H1 (cell line): ENCODE data around the gene MYBPC2. TPM values are rescaled to one million over a fixed set of nuclear protein-coding genes. Genes with fewer than 3 reads are reported as not detected.
A peak's percentile ranks its signal among the peaks of the same experiment; 100 is the strongest.

Source experiments
- CTCF ChIA-PET: fragments of 300-600 bp; sonication (Branson Sonifier 250); formaldehyde crosslinking; loops from one replicate; lab custom pipeline; 2021; ENCODE audit not compliant: partially characterized antibody; lab: Charles Lee
- POLR2A ChIA-PET: fragments of 300-600 bp; sonication (Branson Sonifier 250); formaldehyde crosslinking; loops from one replicate; lab custom pipeline; 2021; ENCODE audit warnings: inconsistent platforms; ENCODE audit not compliant: partially characterized antibody; lab: Charles Lee
- DNase-seq, 2 experiments: peaks; one replicate each; pipeline versions ENCODE4 v3.0.0 to v3.0.0-alpha.2; 2010 to 2022; ENCODE audit warnings: low spot score in 2 of 2, low read depth in 1 of 2, mixed read lengths in 1 of 2
- FAIRE-seq: peaks from 2 replicates; lab custom pipeline; 2011; peaks lifted over from hg19 to GRCh38; lab: Jason Lieb, UNC
- H2AFZ ChIP-seq: 2 replicates; pipeline ENCODE4 v1.8.1; 2012; ENCODE audit warnings: low read length, inconsistent platforms
- H2AK5ac ChIP-seq: 2 replicates; pipeline ENCODE4 v1.6.1; 2013; ENCODE audit warnings: low read depth, low read length
- H2BK120ac ChIP-seq: replicated peaks from 2 replicates; pipeline ENCODE3; 2013; ENCODE audit warnings: low read depth, low read length, inconsistent platforms
- H2BK12ac ChIP-seq: 2 replicates; pipeline ENCODE4 v1.6.1; 2013; ENCODE audit warnings: low read depth, low read length
- H2BK15ac ChIP-seq: 2 replicates; pipeline ENCODE4 v1.6.1; 2013; ENCODE audit warnings: low read length
- H2BK20ac ChIP-seq: 2 replicates; pipeline ENCODE4 v1.6.1; 2013; ENCODE audit warnings: low read length
- H2BK5ac ChIP-seq: 2 replicates; pipeline ENCODE4 v1.6.1; 2013; ENCODE audit warnings: low read depth, low read length
- H3K14ac ChIP-seq: 2 replicates; pipeline ENCODE4 v1.6.1; 2013; ENCODE audit warnings: inconsistent platforms; ENCODE audit not compliant: insufficient read length
- H3K18ac ChIP-seq: 2 replicates; pipeline ENCODE4 v1.6.1; 2013; ENCODE audit warnings: low read length; ENCODE audit errors: extremely low read depth
- H3K23ac ChIP-seq: 2 replicates; pipeline ENCODE4 v1.6.1; 2013; ENCODE audit warnings: inconsistent platforms; ENCODE audit not compliant: insufficient read length
- H3K23me2 ChIP-seq: 2 replicates; pipeline ENCODE4 v1.6.1; 2013; ENCODE audit warnings: low read depth, low read length
- H3K27ac ChIP-seq: 2 replicates; pipeline ENCODE4 v1.6.1; 2011; ENCODE audit warnings: low read depth, low read length, inconsistent platforms
- H3K27me3 ChIP-seq, 4 experiments: replicated peaks in 1 of 4; 1 replicate in 1 of 4; 2 replicates in 3 of 4; pipeline versions ENCODE4 v1.6.1 to v1.8.1; 2011 to 2013; ENCODE audit warnings: low read length in 3 of 4, mild to moderate bottlenecking in 3 of 4, inconsistent platforms in 2 of 4, mixed read lengths in 2 of 4, moderate library complexity in 1 of 4; ENCODE audit not compliant: control insufficient read depth in 3 of 4, insufficient read depth in 3 of 4; ENCODE audit errors: extremely low read depth in 1 of 4
- H3K36me3 ChIP-seq, 4 experiments: 2 replicates each; pipeline versions ENCODE4 v1.6.1 to v1.8.1; 2011 to 2013; ENCODE audit warnings: mild to moderate bottlenecking in 4 of 4, low read length in 3 of 4, moderate library complexity in 2 of 4, control low read depth in 1 of 4, inconsistent platforms in 1 of 4; ENCODE audit not compliant: insufficient read depth in 4 of 4, control insufficient read depth in 2 of 4
- H3K4ac ChIP-seq: replicated peaks from 2 replicates; pipeline ENCODE3; 2013; ENCODE audit warnings: low read length, low read depth, mixed read lengths, inconsistent platforms; ENCODE audit not compliant: insufficient read length
- H3K4me1 ChIP-seq, 4 experiments: replicated peaks in 1 of 4; 1 replicate in 1 of 4; 2 replicates in 3 of 4; pipeline versions ENCODE4 v1.6.1 to v1.8.1; 2011 to 2013; ENCODE audit warnings: low read length in 3 of 4, inconsistent platforms in 2 of 4, mixed read lengths in 1 of 4; ENCODE audit not compliant: insufficient read depth in 4 of 4, control insufficient read depth in 3 of 4
- H3K4me2 ChIP-seq, 2 experiments: 2 replicates each; pipeline versions ENCODE4 v1.6.1 to v1.8.1; 2011 to 2013; ENCODE audit warnings: low read depth in 2 of 2, low read length in 2 of 2, control low read depth in 1 of 2, inconsistent platforms in 1 of 2, mild to moderate bottlenecking in 1 of 2; ENCODE audit not compliant: insufficient read depth in 1 of 2
- H3K4me3 ChIP-seq, 4 experiments: fragments of 200-600, 300-600 bp in 1 of 4; sonication (generic), shearing (Covaris generic), sonication (Bioruptor Twin) in 1 of 4; 2 replicates each; pipeline versions ENCODE4 v1.5.1 to v1.8.1; 2011 to 2016; ENCODE audit warnings: low read length in 4 of 4, low read depth in 3 of 4, control low read depth in 2 of 4, inconsistent platforms in 2 of 4, mild to moderate bottlenecking in 2 of 4, mixed read lengths in 1 of 4, moderate library complexity in 1 of 4; ENCODE audit not compliant: insufficient read depth in 2 of 4; ENCODE audit errors: extremely low read depth in 1 of 4
- H3K56ac ChIP-seq: replicated peaks from 2 replicates; pipeline ENCODE3; 2013; ENCODE audit warnings: low read depth, mild to moderate bottlenecking, mixed read lengths, low read length, inconsistent platforms; ENCODE audit not compliant: insufficient read length
- H3K79me1 ChIP-seq: 2 replicates; pipeline ENCODE4 v1.6.1; 2013; ENCODE audit warnings: low read depth, low read length, control low read depth
- H3K79me2 ChIP-seq, 2 experiments: 2 replicates each; pipeline versions ENCODE4 v1.6.1 to v1.8.1; 2012 to 2013; ENCODE audit warnings: low read length in 2 of 2, mild to moderate bottlenecking in 2 of 2, inconsistent platforms in 1 of 2; ENCODE audit not compliant: insufficient read depth in 2 of 2, control insufficient read depth in 1 of 2
- H3K9ac ChIP-seq, 4 experiments: replicated peaks in 1 of 4; 1 replicate in 1 of 4; 2 replicates in 3 of 4; pipeline versions ENCODE4 v1.6.1 to v1.8.1; 2011 to 2013; ENCODE audit warnings: low read depth in 3 of 4, low read length in 3 of 4, control low read depth in 2 of 4, mild to moderate bottlenecking in 2 of 4, moderate library complexity in 2 of 4, inconsistent platforms in 1 of 4; ENCODE audit errors: extremely low read depth in 1 of 4
- H3K9me3 ChIP-seq, 2 experiments: 2 replicates each; pipeline versions ENCODE4 v1.6.1 to v1.8.1; 2012 to 2013; ENCODE audit warnings: mild to moderate bottlenecking in 2 of 2, moderate library complexity in 2 of 2, control low read depth in 1 of 2, inconsistent platforms in 1 of 2, low read depth in 1 of 2, low read length in 1 of 2, mixed read lengths in 1 of 2; ENCODE audit not compliant: insufficient read depth in 2 of 2
- H4K20me1 ChIP-seq, 2 experiments: replicated peaks in 1 of 2; 2 replicates each; pipeline versions ENCODE3 to v1.8.1; 2011 to 2013; ENCODE audit warnings: inconsistent platforms in 2 of 2, low read length in 2 of 2, mild to moderate bottlenecking in 1 of 2; ENCODE audit not compliant: insufficient read depth in 2 of 2, control insufficient read depth in 1 of 2
- H4K5ac ChIP-seq: 2 replicates; pipeline ENCODE4 v1.6.1; 2013; ENCODE audit warnings: low read length, low read depth, mixed read lengths, inconsistent platforms; ENCODE audit not compliant: insufficient read length
- H4K8ac ChIP-seq: 2 replicates; pipeline ENCODE4 v1.8.0; 2013; ENCODE audit warnings: mild to moderate bottlenecking, moderate library complexity, low read length, inconsistent platforms; ENCODE audit not compliant: insufficient read depth; ENCODE audit errors: extremely low read depth
- H4K91ac ChIP-seq: replicated peaks from 2 replicates; pipeline ENCODE3; 2013; ENCODE audit warnings: low read length, mixed read lengths, inconsistent platforms; ENCODE audit not compliant: insufficient read length
- CHD1 ChIP-seq: IDR thresholded peaks from 2 replicates; pipeline ENCODE4 v1.6.1; 2012; ENCODE audit warnings: low read depth, low read length, improper control_type of control experiment
- CTBP2 ChIP-seq: IDR thresholded peaks from 2 replicates; pipeline ENCODE4 v1.7.0; 2011; ENCODE audit warnings: borderline replicate concordance, mild to moderate bottlenecking, moderate library complexity, mixed read lengths, low read length; ENCODE audit not compliant: insufficient read depth, insufficient read length
- E2F6 ChIP-seq: IDR thresholded peaks from 2 replicates; pipeline ENCODE4 v1.6.1; 2012; ENCODE audit warnings: inconsistent platforms
- EGR1 ChIP-seq: IDR thresholded peaks from 2 replicates; pipeline ENCODE4 v1.6.1; 2011; ENCODE audit warnings: low read depth, low read length, borderline replicate concordance
- EZH2 ChIP-seq: fragments of 200-600 bp; sonication (generic); IDR thresholded peaks from 2 replicates; pipeline ENCODE4 v1.7.1; 2012; ENCODE audit warnings: low read depth, mild to moderate bottlenecking, moderate library complexity, low read length, inconsistent platforms; ENCODE audit not compliant: severe bottlenecking
- NANOG ChIP-seq: IDR thresholded peaks from 2 replicates; pipeline ENCODE4 v1.6.1; 2011; ENCODE audit warnings: low read length, low read depth, mild to moderate bottlenecking, inconsistent platforms; ENCODE audit not compliant: insufficient read depth, poor library complexity, severe bottlenecking
- POLR2A ChIP-seq, 2 experiments: IDR thresholded peaks; 1 replicate in 1 of 2; 2 replicates in 1 of 2; pipeline ENCODE4 v1.6.1; 2011; ENCODE audit warnings: low read depth in 2 of 2, low read length in 2 of 2, mild to moderate bottlenecking in 2 of 2; ENCODE audit errors: control extremely low read depth in 1 of 2
- POU5F1 ChIP-seq: IDR thresholded peaks from 2 replicates; pipeline ENCODE4 v1.6.1; 2011; ENCODE audit warnings: low read depth, mild to moderate bottlenecking, low read length, moderate library complexity
- SIRT6 ChIP-seq: IDR thresholded peaks from one replicate; pipeline ENCODE4 v1.7.1; 2012; ENCODE audit warnings: low read length, inconsistent platforms
- SRF ChIP-seq: IDR thresholded peaks from 2 replicates; pipeline ENCODE4 v1.6.1; 2011; ENCODE audit warnings: mild to moderate bottlenecking, low read depth, low read length, moderate library complexity
- TAF7 ChIP-seq: optimal IDR thresholded peaks from 2 replicates; pipeline ENCODE3; 2011; ENCODE audit warnings: low read depth, mild to moderate bottlenecking, inconsistent platforms, low read length, moderate library complexity, borderline replicate concordance
- TCF12 ChIP-seq: IDR thresholded peaks from 2 replicates; pipeline ENCODE4 v1.6.1; 2011; ENCODE audit warnings: low read depth, mild to moderate bottlenecking, low read length
- TEAD4 ChIP-seq: IDR thresholded peaks from 2 replicates; pipeline ENCODE4 v1.6.1; 2012; ENCODE audit warnings: low read depth, low read length, inconsistent platforms, mixed read lengths
- WGBS, 2 experiments: shearing (Covaris generic) in 1 of 2; methylation state at CpG; one replicate each; pipeline versions ENCODE4 v1.1.6 to v1.1.7; 2013 to 2015; ENCODE audit warnings: low lambda C conversion rate in 2 of 2, mixed read lengths in 2 of 2, inconsistent platforms in 1 of 2, low coverage in 1 of 2, missing lambda C conversion rate in 1 of 2; ENCODE audit not compliant: insufficient replicate concordance in 2 of 2, insufficient coverage in 1 of 2, insufficient read length in 1 of 2; ENCODE audit errors: extremely low coverage in 1 of 2, missing lambda C conversion rate in 1 of 2; 5-methylcytosine and 5-hydroxymethylcytosine counted together
- polyA plus RNA-seq, 7 experiments: library from polyadenylated mRNA; depleted of rRNA in 3 of 7; stranded (reverse) in 5 of 7; unstranded in 2 of 7; fragments of >200 nt in 5 of 7; fragments of 200-250 nt in 2 of 7; gene quantifications; 1 replicate in 5 of 7; 2 replicates in 1 of 7; 4 replicates in 1 of 7; pipeline versions ENCODE4 v1.2.1 to v1.2.3, GENCODE V29; 2011 to 2013; ENCODE audit warnings: missing spikeins in 2 of 7, mixed read lengths in 2 of 7
- total RNA-seq: library from RNA; stranded (reverse); fragmentation: NEBNext Ultra II Directional; extraction: Animal tissue kit (Norgen Biotek cat#: 25700); gene quantifications from 2 replicates; pipeline ENCODE4 v1.2.1, GENCODE V29; 2021

MYBPC2 gene
- total and polyA plus RNA-seq, 2 of the 8 experiments (the other 6 are each of a cell fraction or from before 2014, with no cell fraction given): 1.8 to 3.1 TPM

DNA sequence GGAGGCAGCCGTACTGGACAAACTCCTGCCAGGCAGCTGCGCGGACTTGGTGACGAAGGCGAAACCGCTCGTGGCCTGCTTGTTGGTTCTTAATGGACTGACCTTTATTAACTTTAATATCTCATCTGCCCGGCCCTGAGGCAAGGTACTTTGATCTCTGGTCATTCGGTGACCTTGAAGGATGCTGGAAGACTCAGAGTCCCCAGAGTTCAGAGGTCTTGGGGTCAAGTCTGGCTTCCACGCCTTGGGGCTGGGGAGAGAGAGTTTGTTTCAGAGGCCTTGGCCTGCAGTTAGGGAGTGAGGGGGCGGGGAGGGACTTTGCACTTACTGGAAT is 34.0 kb downstream of the MYBPC2 start:
- Histone ChIP-seq H3K4me1 (peaks cover 0 to 8% (median 4%) of the 10 kb centered on the region in 4 experiments; a peak in 5 of 7 replicates), H4K91ac (no peak overlapping the region), H3K18ac (no peak overlapping the region), H3K79me1 (no peaks in the 10 kb centered on the region), H2AFZ (no peak overlapping the region), H2BK120ac (no peak overlapping the region), H4K8ac (peak overlapping the region; percentile 85; the same call in 1 of the 2 replicates), H3K79me2 (no peaks in the 10 kb centered on the region), H3K14ac (no peak overlapping the region), H2BK12ac (peak overlapping the region; percentile 87; the same call in 1 of the 2 replicates), H3K27ac (no peak overlapping the region), H3K36me3 (no peaks in the 10 kb centered on the region), H3K4me2 (no peak overlapping the region), H2AK5ac (no peak overlapping the region), H2BK5ac (0 out of 2 replicates have a peak overlapping the region, but pooled peaks have one; percentile 63), H3K4ac (no peak overlapping the region), H4K5ac (no peak overlapping the region), H3K23me2 (no peaks in the 10 kb centered on the region), H3K9me3 (no peaks in the 10 kb centered on the region), H3K4me3 (no peak overlapping the region), H2BK20ac (peak overlapping the region; percentile 72; the same call in 1 of the 2 replicates), H3K9ac (no peak overlapping the region), H2BK15ac (no peak overlapping the region), H3K27me3 (no peaks in the 10 kb centered on the region; a peak in 1 of 7 replicates), H3K56ac (no peak overlapping the region), H3K23ac (no peak overlapping the region), H4K20me1 (no peaks in the 10 kb centered on the region)
- ChIA-PET CTCF (interaction anchor here (0.6 to 4.0 kb wide), 18 partner anchors 8 to 1774 kb away, joined by 3 to 19 read pairs (median 7); no protein-coding TSS in a partner anchor), POLR2A (interaction anchor here (1.1 to 2.0 kb wide), 6 partner anchors 9 to 90 kb away, joined by 3 to 8 read pairs (median 4); partner anchors contain the start of genes EMC10, NR1H2 and POLD1)
- WGBS, 2 experiments: 77% methylated on average over 11 of the region's 11 CpGs; no CpG with 5 or more reads in 1 of the 2 experiments
- no peak for FAIRE-seq
- DNase-seq: no peak
- TF ChIP-seq SRF (no peak), POU5F1 (no peak), POLR2A (IDR thresholded peaks at IDR 0.05; ENCODE audit: control extremely low read depth in 1 of 2, low read depth in 2 of 2, low read length in 2 of 2) (no peak), NANOG (no peak), SIRT6 (no peak), CHD1 (no peak), EZH2 (no peak), TEAD4 (no peak), TCF12 (no peak), E2F6 (no peak), EGR1 (no peak), TAF7 (no peak), CTBP2 (no peak)
